Activated B cell treated with CpG ODN at 0.5 μM for 24 hours (primary cell): ENCODE measurements around the gene PAX5. TPM values are rescaled to one million over a fixed set of nuclear protein-coding genes. Genes with fewer than 3 reads are reported as not detected.
A peak's percentile ranks its signal among the peaks of the same experiment; 100 is the strongest.

Experiments
- ATAC-seq: fragments of 200-7000 bp; cut with Tn5 transposase; one replicate; pipeline ENCODE4 v1.10.0; 2021; ENCODE audit warnings: low read depth, mild to moderate bottlenecking, moderate library complexity
- CTCF ChIA-PET: fragments of 350-600 bp; sonication (Branson Sonifier 250); formaldehyde crosslinking; loops from one replicate; lab custom pipeline; 2021; ENCODE audit warnings: antibody characterized with exemption; lab: Charles Lee
- POLR2A ChIA-PET: fragments of 350-600 bp; sonication (Branson Sonifier 250); formaldehyde crosslinking; loops from one replicate; lab custom pipeline; 2021; ENCODE audit warnings: antibody characterized with exemption; lab: Charles Lee
- DNase-seq: peaks from one replicate; pipeline ENCODE4 v3.0.0; 2022
- H3K27ac Mint-ChIP-seq: one replicate; pipeline ENCODE4 v1.8.0; 2020; ENCODE audit warnings: mixed read lengths
- H3K27me3 Mint-ChIP-seq: one replicate; pipeline ENCODE4 v1.8.0; 2021; ENCODE audit warnings: mixed read lengths
- H3K36me3 Mint-ChIP-seq: one replicate; pipeline ENCODE4 v1.8.0; 2021; ENCODE audit warnings: low read depth, mixed read lengths
- H3K4me1 Mint-ChIP-seq: one replicate; pipeline ENCODE4 v1.8.0; 2021; ENCODE audit warnings: mixed read lengths
- H3K4me3 Mint-ChIP-seq: one replicate; pipeline ENCODE4 v1.8.0; 2020; ENCODE audit warnings: mild to moderate bottlenecking, mixed read lengths
- H3K9me3 Mint-ChIP-seq: one replicate; pipeline ENCODE4 v1.8.0; 2020; ENCODE audit warnings: mixed read lengths
- intact Hi-C: fragments of 100-400 bp; cut with micrococcal nuclease; formaldehyde crosslinking; loops from one replicate; pipeline ENCODE4 v1.15.1; 2024
- total RNA-seq: library from RNA; stranded (reverse); gene quantifications from 2 replicates; pipeline ENCODE4 v1.2.3, GENCODE V29; 2022
- TF ChIP-seq, protein P1 (sequence below): fragments of 200-600 bp; IDR thresholded peaks from one replicate; pipeline ENCODE4 v1.8.0; 2022; ENCODE audit warnings: antibody characterized with exemption, mild to moderate bottlenecking

Gene PAX5
- total RNA-seq, 1 donor from 2014 or later, result 619 TPM

DNA sequence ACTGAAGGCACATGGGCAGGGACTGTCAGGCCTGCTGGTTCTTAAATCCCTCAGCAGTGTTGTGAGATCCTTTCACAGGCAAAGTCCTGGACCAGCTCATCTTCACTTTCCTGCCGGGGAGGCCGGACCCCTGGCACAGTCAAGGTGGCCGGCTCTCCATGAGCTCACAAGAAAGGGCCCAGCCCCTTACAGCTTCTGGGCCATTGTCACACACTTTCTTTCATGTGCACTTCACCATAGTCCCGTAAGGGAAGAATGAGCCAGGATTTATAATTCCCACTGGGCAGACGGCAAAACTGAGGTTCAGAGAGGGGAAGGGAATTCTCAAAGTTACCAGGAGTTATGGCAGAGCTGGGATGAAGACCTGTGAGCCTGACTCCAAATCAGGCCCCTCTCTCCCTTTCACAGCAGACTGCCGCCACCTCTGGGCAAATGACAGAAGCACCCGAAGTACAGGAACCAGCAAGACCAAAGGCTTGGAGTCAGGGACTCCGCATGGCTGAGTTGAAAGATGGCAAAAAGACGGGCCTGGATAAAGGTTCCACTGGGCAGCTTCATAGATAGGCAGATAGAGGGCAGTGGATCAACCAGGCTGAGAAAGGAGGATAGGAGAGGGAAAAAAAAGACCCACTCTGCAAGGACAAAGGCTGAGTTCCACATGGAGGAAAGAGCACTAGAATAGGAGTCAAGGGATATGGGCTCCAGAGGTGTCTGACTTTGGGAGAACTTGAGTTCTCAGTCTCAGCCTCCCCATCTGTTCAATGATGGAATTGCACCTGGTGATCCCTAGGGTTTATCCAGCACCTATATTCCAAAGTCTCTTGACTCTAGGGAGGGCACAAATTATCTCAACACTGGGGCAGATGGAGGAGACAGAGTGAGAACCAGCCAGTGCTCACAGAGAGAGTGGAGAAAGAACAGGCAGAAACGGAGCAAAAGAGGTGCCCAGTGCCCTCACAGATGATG is 128.7 kb downstream of the PAX5 start:
- TF ChIP-seq, protein P1, sequence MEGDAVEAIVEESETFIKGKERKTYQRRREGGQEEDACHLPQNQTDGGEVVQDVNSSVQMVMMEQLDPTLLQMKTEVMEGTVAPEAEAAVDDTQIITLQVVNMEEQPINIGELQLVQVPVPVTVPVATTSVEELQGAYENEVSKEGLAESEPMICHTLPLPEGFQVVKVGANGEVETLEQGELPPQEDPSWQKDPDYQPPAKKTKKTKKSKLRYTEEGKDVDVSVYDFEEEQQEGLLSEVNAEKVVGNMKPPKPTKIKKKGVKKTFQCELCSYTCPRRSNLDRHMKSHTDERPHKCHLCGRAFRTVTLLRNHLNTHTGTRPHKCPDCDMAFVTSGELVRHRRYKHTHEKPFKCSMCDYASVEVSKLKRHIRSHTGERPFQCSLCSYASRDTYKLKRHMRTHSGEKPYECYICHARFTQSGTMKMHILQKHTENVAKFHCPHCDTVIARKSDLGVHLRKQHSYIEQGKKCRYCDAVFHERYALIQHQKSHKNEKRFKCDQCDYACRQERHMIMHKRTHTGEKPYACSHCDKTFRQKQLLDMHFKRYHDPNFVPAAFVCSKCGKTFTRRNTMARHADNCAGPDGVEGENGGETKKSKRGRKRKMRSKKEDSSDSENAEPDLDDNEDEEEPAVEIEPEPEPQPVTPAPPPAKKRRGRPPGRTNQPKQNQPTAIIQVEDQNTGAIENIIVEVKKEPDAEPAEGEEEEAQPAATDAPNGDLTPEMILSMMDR, result no peak
- H3K4me1 Mint-ChIP-seq, result peaks cover 70% of the 10 kb centered on the region

DNA sequence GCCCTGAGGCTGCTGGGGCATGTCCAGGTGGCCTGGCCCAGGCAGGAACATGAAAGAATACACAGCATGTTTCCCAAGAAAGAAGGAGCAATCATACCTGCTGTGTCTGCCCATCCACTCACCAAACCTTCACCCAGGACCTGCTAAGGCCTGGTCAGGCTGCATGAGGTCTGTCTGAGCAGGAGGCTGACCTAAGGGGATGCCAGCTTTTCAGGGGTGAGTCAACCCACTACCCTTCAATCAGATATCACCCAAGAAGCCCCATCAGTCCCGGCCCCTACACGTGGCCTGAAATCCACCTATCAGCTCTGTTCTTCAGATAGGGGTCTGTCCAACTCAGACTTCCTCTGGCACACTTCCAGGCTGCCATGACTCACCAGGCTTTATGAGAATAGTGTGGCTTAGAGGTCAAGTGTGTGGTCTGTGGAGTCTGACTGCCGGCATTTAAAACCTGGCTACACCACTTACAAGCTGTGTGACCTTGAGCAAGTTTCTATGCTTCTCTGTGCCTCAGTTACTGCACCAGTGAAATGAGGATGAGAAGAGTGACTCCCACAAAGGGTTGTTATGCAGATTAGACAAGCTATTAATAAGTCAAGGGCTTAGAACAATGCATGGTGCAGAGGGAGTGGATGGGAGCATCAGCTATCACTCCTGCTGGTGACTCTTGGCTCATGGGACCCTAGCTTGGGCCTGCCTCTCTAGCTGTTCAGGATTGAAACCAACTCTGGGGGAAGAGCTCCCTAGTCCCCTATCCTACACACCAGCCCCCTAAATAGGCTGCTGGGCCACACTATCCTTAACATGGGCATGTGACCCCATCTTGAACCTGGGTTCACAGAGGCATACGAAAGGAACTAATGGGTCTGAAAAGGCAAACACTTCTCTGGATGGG is 130.3 kb downstream of the PAX5 start:
- DNase-seq (no peak), ATAC-seq (peak; percentile 57)
- peaks cover 68% of the 10 kb centered on the region for H3K4me1 Mint-ChIP-seq
- H3K36me3 Mint-ChIP-seq, result peaks cover 92% of the 10 kb centered on the region
- ChIA-PET CTCF (interaction anchor here (0.8 kb wide), 1 partner anchor 31 kb away, joined by 4 read pairs; no protein-coding TSS in a partner anchor), POLR2A (interaction anchor here (0.7 to 1.0 kb wide), 3 partner anchors 19 to 31 kb away, joined by 3 read pairs; no protein-coding TSS in a partner anchor)
- H3K27ac Mint-ChIP-seq, result peak overlapping the region; percentile 32
- no peaks in the 10 kb centered on the region for H3K27me3 Mint-ChIP-seq
- no peaks in the 10 kb centered on the region for H3K9me3 Mint-ChIP-seq
- TF ChIP-seq, protein P1, result no peak
- intact Hi-C loops, result no loop called here
- no peak overlapping the region for H3K4me3 Mint-ChIP-seq

More for the DNA sequence above, 128.7 kb downstream of the PAX5 start:
- no peak overlapping the region for H3K4me3 Mint-ChIP-seq
- DNase-seq, result no peak
- peak overlapping the region; percentile 53 for H3K27ac Mint-ChIP-seq
- ChIA-PET CTCF (no interaction called here), POLR2A (no interaction called here)
- no peak for ATAC-seq
- no peaks in the 10 kb centered on the region for H3K9me3 Mint-ChIP-seq
- intact Hi-C loops, result no loop called here
- H3K27me3 Mint-ChIP-seq, result no peaks in the 10 kb centered on the region
- peaks cover 90% of the 10 kb centered on the region for H3K36me3 Mint-ChIP-seq

DNA sequence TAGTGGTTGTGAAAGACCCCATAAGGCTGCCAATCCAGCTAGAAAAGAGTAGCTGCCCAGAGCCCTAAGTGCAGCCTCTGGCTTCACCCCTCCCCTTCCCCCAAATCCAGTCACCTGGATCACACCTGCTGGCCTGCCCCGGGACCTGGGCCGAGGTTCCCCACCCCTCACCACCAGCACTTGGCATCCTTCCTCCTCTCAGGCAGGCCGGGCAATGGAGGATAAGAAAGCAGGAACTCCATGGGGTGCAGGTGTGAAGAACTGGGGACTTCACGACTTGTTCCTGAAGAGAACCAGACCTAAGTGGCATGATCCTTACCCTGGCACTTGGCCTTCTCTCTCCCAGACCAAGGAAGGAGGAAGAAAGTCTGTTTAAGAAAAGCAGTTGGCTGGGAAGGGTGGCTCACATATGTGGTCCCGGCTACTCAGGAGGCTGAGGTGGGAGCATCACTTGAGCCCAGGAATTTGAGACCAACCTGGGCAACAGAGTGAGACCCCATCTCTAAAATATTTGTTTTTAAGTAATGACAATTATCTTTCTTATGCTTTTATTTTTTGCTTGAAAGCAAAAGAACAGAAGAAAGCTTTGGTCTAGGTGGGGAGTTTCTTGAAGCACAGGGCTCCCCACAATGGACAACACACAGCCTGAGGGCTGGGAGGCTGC is 131.1 kb downstream of the PAX5 start:
- Mint-ChIP-seq H3K9me3 (no peaks in the 10 kb centered on the region), H3K4me1 (peaks cover 64% of the 10 kb centered on the region), H3K27ac (peak overlapping the region; percentile 41), H3K4me3 (no peak overlapping the region), H3K27me3 (no peaks in the 10 kb centered on the region), H3K36me3 (peaks cover 94% of the 10 kb centered on the region)
- DNase-seq (no peak), ATAC-seq (no peak)
- intact Hi-C loops, result no loop called here
- POLR2A ChIA-PET, result interaction anchor here (0.7 kb wide), 1 partner anchor 19 kb away, joined by 3 read pairs; no protein-coding TSS in a partner anchor
- TF ChIP-seq, protein P1, result no peak
- CTCF ChIA-PET, result interaction anchor here (0.8 kb wide), 1 partner anchor 30 kb away, joined by 4 read pairs; no protein-coding TSS in a partner anchor

DNA sequence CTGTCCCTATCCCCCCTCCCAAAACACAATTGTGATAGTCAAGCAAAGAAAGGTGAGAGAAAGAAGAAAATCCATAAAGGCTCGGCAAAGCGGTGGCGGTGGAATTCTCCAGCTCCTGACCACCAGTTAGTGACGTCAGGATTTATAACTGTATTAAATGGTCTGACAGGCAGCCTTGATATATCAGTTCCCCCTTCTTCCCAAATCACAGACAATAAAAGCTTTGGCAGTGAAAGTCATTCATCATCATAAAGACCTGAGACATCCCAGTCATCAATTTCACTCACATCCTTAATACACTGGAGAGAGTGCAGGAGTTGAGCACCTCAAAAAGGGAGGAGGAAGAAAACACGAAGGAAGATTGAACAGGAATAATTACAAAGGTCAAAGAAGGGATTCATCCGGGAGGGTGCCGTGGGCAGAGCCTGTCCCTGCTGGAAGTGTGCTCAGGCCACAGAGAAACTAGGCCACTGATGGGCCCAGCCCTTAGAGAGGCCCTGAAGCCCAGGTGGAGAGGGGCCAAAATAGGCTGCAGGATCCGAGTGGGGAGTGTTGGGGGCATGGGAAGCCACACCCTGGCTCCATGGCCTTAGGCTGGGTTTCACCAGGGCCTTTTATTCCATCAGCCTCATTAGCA is 131.9 kb downstream of the PAX5 start:
- ChIA-PET CTCF (no interaction called here), POLR2A (no interaction called here)
- H3K9me3 Mint-ChIP-seq, result no peaks in the 10 kb centered on the region
- H3K36me3 Mint-ChIP-seq, result peaks cover 95% of the 10 kb centered on the region
- DNase-seq (no peak), ATAC-seq (no peak)
- H3K27ac Mint-ChIP-seq, result peak overlapping the region; percentile 70
- TF ChIP-seq, protein P1, result no peak
- no peak overlapping the region for H3K4me3 Mint-ChIP-seq
- peaks cover 59% of the 10 kb centered on the region for H3K4me1 Mint-ChIP-seq
- H3K27me3 Mint-ChIP-seq, result no peaks in the 10 kb centered on the region
- intact Hi-C loops, result no loop called here
